Measurements from ENCODE around the gene IL33.

Gene IL33

DNA sequence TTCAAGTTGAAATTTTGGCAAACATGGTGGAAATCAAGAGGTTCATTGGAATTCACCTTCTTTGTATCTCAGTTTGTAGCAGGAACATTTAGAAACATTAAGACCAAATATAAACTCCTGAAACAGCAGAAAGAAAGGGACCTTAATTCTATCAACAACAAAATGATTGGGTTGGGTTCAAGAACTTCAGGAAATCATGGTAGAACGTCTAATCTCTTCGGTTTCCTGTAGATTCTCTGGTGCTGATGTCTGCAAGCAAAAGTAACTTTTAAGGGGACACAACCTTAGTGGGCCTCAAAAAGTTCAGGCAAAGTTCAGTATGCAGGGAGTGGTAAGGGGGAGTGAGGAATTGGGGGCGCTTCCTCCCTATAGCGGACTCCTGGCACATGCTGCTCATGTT, 3.4 kb downstream of the IL33 start:
- H3K27ac ChIP-seq (ENCODE audit: low read length): no peak overlapping the region

DNA sequence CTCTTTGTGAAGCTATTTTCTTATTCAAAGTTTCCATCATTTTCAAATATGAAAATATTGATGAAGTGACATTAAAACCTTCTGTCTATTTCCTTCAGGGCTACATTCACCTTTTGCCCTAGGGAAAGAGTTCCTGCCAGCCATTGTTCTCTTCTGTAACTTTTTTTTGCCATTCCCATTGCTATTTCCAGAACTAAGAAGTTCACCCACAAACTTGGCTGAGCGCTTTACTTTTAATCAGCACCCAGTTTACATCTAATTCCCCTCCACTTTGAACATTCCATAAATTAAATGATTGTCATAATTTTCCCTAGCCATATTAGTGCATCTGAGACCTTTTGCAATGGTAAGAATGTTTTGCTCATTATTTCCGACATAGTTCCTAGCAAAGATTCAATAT, 4.4 kb downstream of the IL33 start:
- Histone ChIP-seq H3K9me3 (ENCODE audit: control insufficient read depth, low read depth, low read length) (no peaks in the 10 kb centered on the region), H3K27me3 (ENCODE audit: control insufficient read depth, insufficient read depth, low read length) (no peaks in the 10 kb centered on the region), H3K27ac (ENCODE audit: low read length) (no peak overlapping the region), H3K36me3 (ENCODE audit: control insufficient read depth, low read depth, low read length) (no peaks in the 10 kb centered on the region), H3K4me3 (ENCODE audit: low read length) (no peak overlapping the region), H3K4me1 (ENCODE audit: control insufficient read depth, low read depth, low read length) (peaks cover 4% of the 10 kb centered on the region), H3K9ac (ENCODE audit: low read length) (no peak overlapping the region)

More for the DNA sequence above, 3.4 kb downstream of the IL33 start:
- Histone ChIP-seq H3K27me3 (ENCODE audit: control insufficient read depth, insufficient read depth, low read length) (no peaks in the 10 kb centered on the region), H3K9me3 (ENCODE audit: control insufficient read depth, low read depth, low read length) (no peaks in the 10 kb centered on the region), H3K4me3 (ENCODE audit: low read length) (no peak overlapping the region), H3K36me3 (ENCODE audit: control insufficient read depth, low read depth, low read length) (no peaks in the 10 kb centered on the region), H3K9ac (ENCODE audit: low read length) (no peak overlapping the region), H3K4me1 (ENCODE audit: control insufficient read depth, low read depth, low read length) (peaks cover 4% of the 10 kb centered on the region)

DNA sequence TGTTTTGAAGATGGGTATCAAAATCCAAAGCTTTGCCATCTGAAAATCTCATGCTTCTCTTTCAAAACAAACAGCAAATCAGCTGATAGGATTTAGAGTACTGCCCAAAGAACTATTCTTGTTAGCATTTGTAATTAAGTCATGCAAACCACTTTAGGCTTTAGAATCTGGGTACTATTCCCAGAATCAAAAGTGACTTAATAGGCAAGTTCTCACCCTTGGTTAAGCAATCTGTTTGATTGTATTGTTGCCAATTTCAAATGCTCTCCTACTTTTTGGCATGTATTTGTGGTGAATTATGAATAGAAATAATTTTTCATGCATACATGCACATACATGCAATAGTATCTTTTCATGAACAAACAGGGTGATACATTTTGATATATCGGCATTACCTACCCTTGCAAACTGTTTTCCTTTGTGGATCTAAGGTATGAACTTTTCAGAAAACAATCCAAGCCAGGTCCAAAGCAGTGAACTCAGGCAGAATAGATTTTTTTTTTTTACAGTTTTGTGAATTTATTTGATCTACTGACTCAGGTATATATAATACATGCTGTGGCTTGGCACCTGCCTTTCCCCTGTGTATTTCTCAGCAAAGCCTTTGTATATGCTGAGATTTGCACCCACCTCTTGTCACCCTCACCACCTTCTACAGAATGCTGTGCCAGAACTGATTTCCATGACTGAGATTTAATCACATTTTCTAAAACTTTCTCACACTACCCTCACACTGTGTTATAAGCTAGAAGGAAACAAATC, 9.0 kb downstream of the IL33 start:
- H3K9me3 ChIP-seq (ENCODE audit: control insufficient read depth, low read depth, low read length): no peaks in the 10 kb centered on the region
- H3K27me3 ChIP-seq (ENCODE audit: control insufficient read depth, insufficient read depth, low read length): no peaks in the 10 kb centered on the region
- no peaks in the 10 kb centered on the region for H3K36me3 ChIP-seq (ENCODE audit: control insufficient read depth, low read depth, low read length)
- H3K9ac ChIP-seq (ENCODE audit: low read length): no peak overlapping the region
- H3K4me3 ChIP-seq (ENCODE audit: low read length): no peak overlapping the region
- peaks cover 10% of the 10 kb centered on the region for H3K4me1 ChIP-seq (ENCODE audit: control insufficient read depth, low read depth, low read length)
- H3K27ac ChIP-seq (ENCODE audit: low read length): no peak overlapping the region

DNA sequence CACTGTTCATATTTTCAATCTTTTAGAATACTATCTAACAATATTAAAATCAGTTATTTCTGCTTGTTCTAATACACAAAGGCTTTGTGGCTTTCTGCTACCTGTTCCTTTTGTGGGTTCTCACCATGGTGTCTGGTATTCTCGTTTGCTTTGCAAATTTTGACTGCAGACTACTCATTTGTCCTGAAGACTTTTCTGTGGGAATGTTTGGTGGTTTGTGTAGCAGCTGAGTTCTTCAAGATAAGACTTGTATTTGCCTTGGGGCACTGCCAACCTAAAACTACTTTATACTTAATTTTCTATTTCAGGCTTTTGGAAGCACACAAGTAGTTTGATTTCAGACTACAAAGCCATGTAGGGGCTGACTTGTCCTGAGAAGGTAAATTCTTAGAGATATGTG, 11.1 kb downstream of the IL33 start:
- H3K9ac ChIP-seq (ENCODE audit: low read length): no peak overlapping the region
- H3K9me3 ChIP-seq (ENCODE audit: control insufficient read depth, low read depth, low read length): no peaks in the 10 kb centered on the region
- H3K27me3 ChIP-seq (ENCODE audit: control insufficient read depth, insufficient read depth, low read length): no peaks in the 10 kb centered on the region
- peaks cover 10% of the 10 kb centered on the region for H3K4me1 ChIP-seq (ENCODE audit: control insufficient read depth, low read depth, low read length)
- no peaks in the 10 kb centered on the region for H3K36me3 ChIP-seq (ENCODE audit: control insufficient read depth, low read depth, low read length)
- no peak overlapping the region for H3K4me3 ChIP-seq (ENCODE audit: low read length)
- no peak overlapping the region for H3K27ac ChIP-seq (ENCODE audit: low read length)

DNA sequence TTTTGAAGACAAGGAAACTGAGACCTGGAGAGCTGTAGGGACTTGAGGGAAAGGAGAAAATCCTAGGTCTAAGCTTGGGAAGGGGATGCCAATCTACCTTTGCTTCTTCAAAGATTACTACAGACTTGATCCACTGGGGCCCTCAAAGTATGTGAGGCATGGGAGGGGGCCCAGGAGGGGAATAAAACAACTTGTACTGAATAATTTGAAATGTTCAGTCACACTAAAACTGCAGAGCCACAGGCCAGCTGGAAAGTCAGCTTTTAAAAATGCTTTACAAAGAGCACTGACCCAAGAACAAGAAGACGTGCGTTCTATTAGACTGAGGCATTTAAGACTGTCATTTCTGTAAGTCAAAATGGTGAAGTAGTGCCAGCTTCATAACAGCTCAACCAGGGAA, 13.6 kb downstream of the IL33 start:
- H3K4me1 ChIP-seq (ENCODE audit: control insufficient read depth, low read depth, low read length): peaks cover 10% of the 10 kb centered on the region
- no peak overlapping the region for H3K9ac ChIP-seq (ENCODE audit: low read length)
- no peaks in the 10 kb centered on the region for H3K36me3 ChIP-seq (ENCODE audit: control insufficient read depth, low read depth, low read length)

DNA sequence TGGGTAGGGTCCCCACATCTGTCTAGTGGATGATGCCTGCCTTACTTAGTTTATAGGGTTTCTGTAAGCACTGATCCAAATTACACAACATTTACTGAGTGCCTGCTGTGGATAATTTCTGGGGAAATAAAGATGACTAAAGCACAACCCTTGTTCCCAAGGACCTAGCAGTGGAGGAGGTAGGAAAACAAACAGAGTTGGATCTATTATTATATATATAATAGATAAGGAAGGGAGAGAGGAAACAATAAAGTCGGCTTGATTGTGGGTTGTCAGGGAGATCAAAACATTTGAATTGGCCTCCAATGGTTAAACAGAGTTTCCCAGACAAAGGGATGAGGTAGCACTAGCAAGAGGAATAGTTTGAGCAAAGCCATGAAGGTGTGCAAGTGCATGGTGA, 14.0 kb downstream of the IL33 start:
- no peak overlapping the region for H3K27ac ChIP-seq (ENCODE audit: low read length)

More for the DNA sequence above, 13.6 kb downstream of the IL33 start:
- H3K27me3 ChIP-seq (ENCODE audit: control insufficient read depth, insufficient read depth, low read length): no peaks in the 10 kb centered on the region
- no peak overlapping the region for H3K27ac ChIP-seq (ENCODE audit: low read length)
- H3K4me3 ChIP-seq (ENCODE audit: low read length): no peak overlapping the region
- H3K9me3 ChIP-seq (ENCODE audit: control insufficient read depth, low read depth, low read length): no peaks in the 10 kb centered on the region

DNA sequence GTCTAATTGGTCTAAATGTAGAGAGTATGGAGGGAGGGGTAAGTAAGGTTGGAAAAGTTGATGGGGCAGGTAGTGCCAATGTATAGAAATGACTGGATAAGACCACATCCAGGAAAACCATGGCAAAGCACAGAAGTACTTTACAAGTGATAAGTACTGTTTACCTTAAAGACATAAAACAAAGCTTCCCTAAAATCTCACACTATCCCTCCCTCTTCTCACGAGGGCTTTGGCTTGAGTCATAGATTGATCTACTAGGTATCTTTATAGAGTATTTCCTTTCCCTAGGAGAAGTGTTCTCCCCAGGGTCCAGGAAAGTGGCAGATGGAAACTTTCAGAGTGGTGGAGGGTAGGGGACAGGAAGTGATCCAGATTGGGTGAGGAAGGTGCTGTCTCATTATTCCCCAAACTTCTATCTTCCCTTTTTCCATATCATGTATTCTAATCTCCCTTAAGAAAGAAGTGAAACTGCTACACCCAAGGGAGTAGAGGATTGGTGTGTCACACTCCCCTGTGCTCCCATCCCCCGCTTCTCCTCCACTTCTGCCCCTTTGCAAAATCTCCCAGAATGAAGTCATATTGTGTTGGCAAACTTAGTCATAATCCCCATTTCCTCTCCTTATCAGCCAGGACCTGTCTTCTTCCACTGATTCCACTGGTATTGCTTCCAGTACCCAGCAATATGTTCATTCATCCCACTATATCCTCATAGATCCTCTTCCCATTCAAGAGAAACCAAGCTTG, 14.6 kb downstream of the IL33 start:
- Histone ChIP-seq H3K27me3 (ENCODE audit: control insufficient read depth, insufficient read depth, low read length) (no peaks in the 10 kb centered on the region), H3K36me3 (ENCODE audit: control insufficient read depth, low read depth, low read length) (no peaks in the 10 kb centered on the region), H3K27ac (ENCODE audit: low read length) (no peak overlapping the region), H3K9me3 (ENCODE audit: control insufficient read depth, low read depth, low read length) (no peaks in the 10 kb centered on the region), H3K4me1 (ENCODE audit: control insufficient read depth, low read depth, low read length) (peaks cover 10% of the 10 kb centered on the region), H3K4me3 (ENCODE audit: low read length) (no peak overlapping the region), H3K9ac (ENCODE audit: low read length) (no peak overlapping the region)

More for the DNA sequence above, 14.0 kb downstream of the IL33 start:
- Histone ChIP-seq H3K4me1 (ENCODE audit: control insufficient read depth, low read depth, low read length) (peaks cover 10% of the 10 kb centered on the region), H3K4me3 (ENCODE audit: low read length) (no peak overlapping the region), H3K9me3 (ENCODE audit: control insufficient read depth, low read depth, low read length) (no peaks in the 10 kb centered on the region), H3K9ac (ENCODE audit: low read length) (no peak overlapping the region), H3K27me3 (ENCODE audit: control insufficient read depth, insufficient read depth, low read length) (no peaks in the 10 kb centered on the region), H3K36me3 (ENCODE audit: control insufficient read depth, low read depth, low read length) (no peaks in the 10 kb centered on the region)

DNA sequence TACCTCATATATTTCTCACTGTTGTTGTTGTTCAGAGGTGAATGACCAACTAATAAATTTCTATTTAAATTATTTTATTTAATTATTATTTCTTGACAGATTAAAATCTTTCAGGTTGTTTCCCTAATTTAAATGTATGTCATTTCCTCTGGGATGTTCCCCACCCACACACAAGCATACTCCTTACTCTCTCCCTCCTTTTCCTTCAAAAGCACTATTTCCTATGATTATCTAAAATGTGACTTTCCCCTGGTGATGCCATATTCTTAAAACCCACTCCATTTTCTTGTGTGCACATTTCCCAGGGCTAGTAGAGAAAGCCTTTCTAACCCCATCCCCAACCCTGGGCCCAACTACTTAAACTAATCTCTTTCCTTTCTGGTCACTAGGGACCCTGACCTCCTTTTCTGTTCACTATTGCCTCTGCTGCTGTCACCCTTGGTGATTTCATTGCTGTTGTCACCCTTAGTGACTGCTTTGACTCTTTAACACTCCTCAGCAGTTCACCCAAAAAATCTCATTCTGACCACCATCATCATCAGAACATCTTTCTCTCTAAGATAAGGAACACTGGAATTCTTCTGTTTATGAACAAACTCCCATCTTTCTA, 16.8 kb downstream of the IL33 start:
- Histone ChIP-seq H3K36me3 (ENCODE audit: control insufficient read depth, low read depth, low read length) (no peaks in the 10 kb centered on the region), H3K9me3 (ENCODE audit: control insufficient read depth, low read depth, low read length) (no peaks in the 10 kb centered on the region), H3K4me1 (ENCODE audit: control insufficient read depth, low read depth, low read length) (no peaks in the 10 kb centered on the region), H3K4me3 (ENCODE audit: low read length) (no peak overlapping the region), H3K9ac (ENCODE audit: low read length) (no peak overlapping the region), H3K27ac (ENCODE audit: low read length) (no peak overlapping the region), H3K27me3 (ENCODE audit: control insufficient read depth, insufficient read depth, low read length) (no peaks in the 10 kb centered on the region)

DNA sequence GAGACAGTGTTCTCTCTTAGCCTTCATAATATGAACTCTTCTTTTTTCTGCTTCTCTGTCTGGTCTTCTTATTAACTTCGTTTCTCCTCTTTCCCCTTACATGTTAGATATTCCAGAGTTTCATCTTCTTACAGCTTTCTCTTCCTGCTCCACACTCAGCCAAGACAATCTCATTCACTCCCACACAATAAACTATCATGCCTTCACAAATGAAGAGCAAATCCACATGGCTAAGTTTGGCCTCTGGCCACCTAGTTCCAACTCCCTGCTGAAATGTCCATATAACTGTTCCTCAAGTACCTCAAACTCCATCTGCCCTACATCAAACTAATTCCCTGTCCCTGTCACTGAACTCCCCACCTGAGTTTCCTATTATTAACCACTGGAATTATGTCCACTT, 18.4 kb downstream of the IL33 start:
- no peaks in the 10 kb centered on the region for H3K9me3 ChIP-seq (ENCODE audit: control insufficient read depth, low read depth, low read length)
- no peak overlapping the region for H3K27ac ChIP-seq (ENCODE audit: low read length)
- H3K4me3 ChIP-seq (ENCODE audit: low read length): no peak overlapping the region
- no peaks in the 10 kb centered on the region for H3K27me3 ChIP-seq (ENCODE audit: control insufficient read depth, insufficient read depth, low read length)
- H3K36me3 ChIP-seq (ENCODE audit: control insufficient read depth, low read depth, low read length): no peaks in the 10 kb centered on the region
- H3K9ac ChIP-seq (ENCODE audit: low read length): no peak overlapping the region
- peaks cover under 1% of the 10 kb centered on the region for H3K4me1 ChIP-seq (ENCODE audit: control insufficient read depth, low read depth, low read length)

DNA sequence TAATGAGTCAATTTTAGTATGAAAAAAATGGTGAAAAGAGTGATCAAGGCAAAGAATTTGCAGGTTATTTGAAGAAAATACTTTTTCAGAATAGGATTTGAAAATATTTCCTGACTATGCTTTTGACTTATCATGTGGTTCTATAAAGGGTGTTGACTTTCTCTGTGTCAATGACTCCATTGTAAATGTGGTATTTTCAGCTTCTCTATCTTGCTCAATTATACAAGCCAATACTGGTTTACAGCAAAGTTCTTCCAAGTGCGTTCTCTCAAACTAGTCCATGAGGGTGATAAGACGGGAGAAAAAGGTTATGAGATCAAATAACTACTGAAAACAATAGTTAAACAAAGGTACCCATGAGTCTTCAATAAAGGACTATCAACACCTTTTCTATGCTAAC, 21.7 kb downstream of the IL33 start:
- Histone ChIP-seq H3K4me1 (ENCODE audit: control insufficient read depth, low read depth, low read length) (peaks cover 6% of the 10 kb centered on the region), H3K9me3 (ENCODE audit: control insufficient read depth, low read depth, low read length) (no peaks in the 10 kb centered on the region), H3K4me3 (ENCODE audit: low read length) (no peak overlapping the region), H3K36me3 (ENCODE audit: control insufficient read depth, low read depth, low read length) (no peaks in the 10 kb centered on the region), H3K27ac (ENCODE audit: low read length) (no peak overlapping the region), H3K27me3 (ENCODE audit: control insufficient read depth, insufficient read depth, low read length) (no peaks in the 10 kb centered on the region), H3K9ac (ENCODE audit: low read length) (no peak overlapping the region)

DNA sequence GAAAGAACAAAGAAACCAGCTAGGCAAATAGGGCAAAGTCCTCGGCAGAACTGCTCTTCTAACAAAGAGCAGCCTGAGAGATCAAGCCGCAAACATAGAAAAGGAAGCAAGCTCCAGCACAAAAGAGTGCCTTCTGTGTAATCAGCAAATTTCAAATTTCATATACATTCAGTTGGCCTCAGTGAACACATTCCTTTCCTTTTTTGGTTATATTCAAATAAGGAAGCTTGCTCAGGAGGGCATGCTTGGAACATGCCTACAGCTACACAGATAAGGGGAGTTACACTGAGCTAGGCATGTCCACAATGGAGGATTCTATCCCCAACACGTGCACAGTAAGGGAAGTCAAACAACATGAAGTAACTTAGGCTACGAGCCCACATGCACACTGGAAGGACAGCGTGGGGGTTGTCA, 23.4 kb downstream of the IL33 start:
- Histone ChIP-seq H3K4me3 (ENCODE audit: low read length) (no peak overlapping the region), H3K9ac (ENCODE audit: low read length) (no peak overlapping the region), H3K27ac (ENCODE audit: low read length) (no peak overlapping the region), H3K36me3 (ENCODE audit: control insufficient read depth, low read depth, low read length) (no peaks in the 10 kb centered on the region), H3K9me3 (ENCODE audit: control insufficient read depth, low read depth, low read length) (no peaks in the 10 kb centered on the region), H3K4me1 (ENCODE audit: control insufficient read depth, low read depth, low read length) (peaks cover 6% of the 10 kb centered on the region), H3K27me3 (ENCODE audit: control insufficient read depth, insufficient read depth, low read length) (no peaks in the 10 kb centered on the region)
